Measurements from ENCODE around the gene TGM3.

DNA sequence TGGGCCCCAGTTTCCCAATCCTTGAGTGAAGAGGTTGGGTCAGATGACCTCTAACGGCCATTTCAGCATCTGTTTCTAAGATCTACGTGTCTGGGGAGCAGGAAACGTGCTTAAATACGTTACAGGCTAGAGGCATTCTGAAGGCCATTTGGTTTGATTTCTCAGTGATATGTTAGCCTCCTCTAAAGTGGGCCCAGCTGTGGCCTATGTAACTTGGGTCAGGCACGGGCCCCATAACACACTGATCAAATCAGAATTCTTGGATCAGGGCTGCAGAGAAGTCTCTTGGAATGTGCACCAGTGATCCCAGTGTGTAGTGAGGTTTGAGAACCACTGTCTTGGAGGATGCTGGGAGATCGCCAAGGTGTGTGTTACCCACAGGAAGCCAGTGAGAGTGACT lies 36.1 kb upstream of the TGM3 start:
- no peak for TF ChIP-seq SUZ12 (IDR thresholded peaks at IDR 0.05)
- TF ChIP-seq HDGF (IDR thresholded peaks at IDR 0.05; ENCODE audit: borderline replicate concordance), result no peak
- no peak for TF ChIP-seq SP1 (IDR thresholded peaks at IDR 0.05)
- TF ChIP-seq CTBP1 (IDR thresholded peaks at IDR 0.05; ENCODE audit: borderline replicate concordance), result no peak
- no peak for TF ChIP-seq FOXM1 (IDR thresholded peaks at IDR 0.05; ENCODE audit: borderline replicate concordance)
- TF ChIP-seq FOXA1 (IDR thresholded peaks at IDR 0.05), result no peak
- no peak for TF ChIP-seq NFRKB (IDR thresholded peaks at IDR 0.05)
- TF ChIP-seq FOXK2 (IDR thresholded peaks at IDR 0.05), result no peak
- TF ChIP-seq, protein P1, sequence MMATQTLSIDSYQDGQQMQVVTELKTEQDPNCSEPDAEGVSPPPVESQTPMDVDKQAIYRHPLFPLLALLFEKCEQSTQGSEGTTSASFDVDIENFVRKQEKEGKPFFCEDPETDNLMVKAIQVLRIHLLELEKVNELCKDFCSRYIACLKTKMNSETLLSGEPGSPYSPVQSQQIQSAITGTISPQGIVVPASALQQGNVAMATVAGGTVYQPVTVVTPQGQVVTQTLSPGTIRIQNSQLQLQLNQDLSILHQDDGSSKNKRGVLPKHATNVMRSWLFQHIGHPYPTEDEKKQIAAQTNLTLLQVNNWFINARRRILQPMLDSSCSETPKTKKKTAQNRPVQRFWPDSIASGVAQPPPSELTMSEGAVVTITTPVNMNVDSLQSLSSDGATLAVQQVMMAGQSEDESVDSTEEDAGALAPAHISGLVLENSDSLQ (IDR thresholded peaks at IDR 0.05), result no peak
- TF ChIP-seq ZNF384 (IDR thresholded peaks at IDR 0.05), result no peak
